HepG2 (cell line): ENCODE data around the gene DPYD. TPM values are rescaled to one million over a fixed set of nuclear protein-coding genes. Genes with fewer than 3 reads are reported as not detected.

ENCODE experiments used
- ATAC-seq: fragments of 200-7000 bp; cut with Tn5 transposase; 3 replicates; pipeline ENCODE4 v1.9.1; 2020; ENCODE audit warnings: mild to moderate bottlenecking, moderate library complexity
- BruUV-seq: library from RNA; stranded (reverse); fragments of 400-500 nt; replicated peaks from 2 replicates; lab custom pipeline; 2021; lab: Mats Ljungman, UMichigan
- CTCF ChIA-PET: fragments of 300-600 bp; formaldehyde crosslinking; extraction: SDS; loops from one replicate; lab custom pipeline; 2021; ENCODE audit warnings: low total read pairs, inconsistent platforms, low intra/inter-chr PET ratio; lab: Yijun Ruan, JAX
- POLR2A ChIA-PET: fragments of 350-600 bp; sonication (Branson Sonifier 250); formaldehyde crosslinking; loops from one replicate; lab custom pipeline; 2020; ENCODE audit warnings: antibody characterized with exemption, inconsistent platforms; lab: Yijun Ruan, JAX
- DNase-seq: peaks from one replicate; pipeline ENCODE4 v3.0.0-alpha.2; 2015; ENCODE audit warnings: low spot score
- FAIRE-seq: peaks from 3 replicates; lab custom pipeline; 2011; peaks lifted over from hg19 to GRCh38; lab: Jason Lieb, UNC
- H2AFZ ChIP-seq: one replicate; pipeline ENCODE4 v1.6.1; 2011; ENCODE audit warnings: low read length, inconsistent platforms
- H3K27ac ChIP-seq: fragments of 300-600 bp; 3 replicates; pipeline ENCODE4 v1.8.0; 2011; ENCODE audit warnings: mixed run types, mild to moderate bottlenecking, mixed read lengths, low read length, inconsistent platforms; ENCODE audit not compliant: insufficient read depth; ENCODE audit errors: extremely low read length
- H3K27me3 ChIP-seq, 2 experiments: fragments of 200-600 bp in 1 of 2; 2 replicates in 1 of 2; 3 replicates in 1 of 2; pipeline versions ENCODE4 v1.6.0 to v1.8.0; 2011; ENCODE audit warnings: low read length in 2 of 2, mild to moderate bottlenecking in 2 of 2, moderate library complexity in 2 of 2, inconsistent platforms in 1 of 2; ENCODE audit not compliant: insufficient read depth in 2 of 2, control insufficient read depth in 1 of 2
- H3K36me3 ChIP-seq, 2 experiments: fragments of 200-600 bp in 1 of 2; replicated peaks in 1 of 2; 2 replicates in 1 of 2; 3 replicates in 1 of 2; pipeline versions ENCODE4 v1.5.1 to v1.8.0; 2011; ENCODE audit warnings: low read length in 2 of 2, inconsistent platforms in 1 of 2; ENCODE audit not compliant: insufficient read depth in 2 of 2, control insufficient read depth in 1 of 2
- H3K4me1 ChIP-seq: 2 replicates; pipeline ENCODE4 v1.5.1; 2012; ENCODE audit warnings: low read length, inconsistent platforms; ENCODE audit not compliant: insufficient read depth
- H3K4me2 ChIP-seq: 2 replicates; pipeline ENCODE4 v1.6.0; 2011; ENCODE audit warnings: low read depth, low read length, inconsistent platforms
- H3K4me3 ChIP-seq, 3 experiments: fragments of 200-600 bp in 1 of 3; sonication (generic), shearing (Covaris generic) in 1 of 3; replicated peaks in 1 of 3; 2 replicates each; pipeline ENCODE4 v1.5.1; 2011 to 2016; ENCODE audit warnings: low read length in 3 of 3, inconsistent platforms in 2 of 3, low read depth in 2 of 3, mild to moderate bottlenecking in 2 of 3, control low read depth in 1 of 3, mixed read lengths in 1 of 3; ENCODE audit not compliant: insufficient read depth in 1 of 3
- H3K79me2 ChIP-seq: one replicate; pipeline ENCODE4 v1.6.1; 2011; ENCODE audit warnings: low read length, inconsistent platforms; ENCODE audit not compliant: insufficient read depth
- H3K9ac ChIP-seq: 2 replicates; pipeline ENCODE4 v1.6.0; 2011; ENCODE audit warnings: mild to moderate bottlenecking, low read depth, low read length, inconsistent platforms; ENCODE audit not compliant: insufficient read depth
- H3K9me3 ChIP-seq: 2 replicates; pipeline ENCODE4 v1.5.1; 2012; ENCODE audit warnings: mild to moderate bottlenecking, low read length
- H4K20me1 ChIP-seq: 2 replicates; pipeline ENCODE4 v1.6.0; 2011; ENCODE audit warnings: inconsistent platforms, mild to moderate bottlenecking, low read length, moderate library complexity; ENCODE audit not compliant: insufficient read depth
- CSRNP2 ChIP-seq: sonication (generic); formaldehyde crosslinking; conservative IDR thresholded peaks from 2 replicates; pipeline ENCODE4 v1.8.0; 2022; ENCODE audit warnings: low read depth, missing genetic modification reagents
- HDAC6 ChIP-seq: fragments of 200-600 bp; sonication (generic); IDR thresholded peaks from 2 replicates; pipeline ENCODE4 v1.7.0; 2017; ENCODE audit warnings: mild to moderate bottlenecking, antibody characterized with exemption, low read length, low read depth
- PLSCR1 ChIP-seq: sonication (generic); formaldehyde crosslinking; IDR thresholded peaks from 2 replicates; pipeline ENCODE4 v1.5.0; 2020; ENCODE audit warnings: missing genetic modification reagents, mild to moderate bottlenecking, borderline replicate concordance
- RBFOX2 ChIP-seq: fragments of 200-400 bp; formaldehyde crosslinking; IDR thresholded peaks from 2 replicates; pipeline ENCODE4 v1.6.1; 2017; ENCODE audit warnings: low read depth, mild to moderate bottlenecking, low read length
- RELA ChIP-seq: sonication (generic); formaldehyde crosslinking; IDR thresholded peaks from 2 replicates; pipeline ENCODE4 v1.4.0; 2020; ENCODE audit warnings: missing genetic modification reagents
- SALL2 ChIP-seq: sonication (generic); formaldehyde crosslinking; IDR thresholded peaks from 2 replicates; pipeline ENCODE4 v1.8.1; 2023; ENCODE audit warnings: mild to moderate bottlenecking, missing genetic modification reagents, inconsistent platforms
- SP140L ChIP-seq: sonication (generic); formaldehyde crosslinking; IDR thresholded peaks from 2 replicates; pipeline ENCODE4 v1.4.0; 2020; ENCODE audit warnings: missing genetic modification reagents, borderline replicate concordance
- TFE3 ChIP-seq: IDR thresholded peaks from 2 replicates; pipeline ENCODE4 v1.6.1; 2016
- ZNF143 ChIP-seq: sonication (generic); formaldehyde crosslinking; IDR thresholded peaks from 2 replicates; pipeline ENCODE4 v1.4.0; 2020; ENCODE audit warnings: missing genetic modification reagents
- ZNF20 ChIP-seq: sonication (generic); formaldehyde crosslinking; IDR thresholded peaks from 2 replicates; pipeline ENCODE4 v1.4.0; 2020; ENCODE audit warnings: mild to moderate bottlenecking, moderate library complexity, missing genetic modification reagents
- ZNF747 ChIP-seq: sonication (generic); formaldehyde crosslinking; IDR thresholded peaks from 2 replicates; pipeline ENCODE4 v1.8.1; 2023; ENCODE audit warnings: missing genetic modification reagents, mild to moderate bottlenecking, borderline replicate concordance
- ZNF781 ChIP-seq: sonication (generic); formaldehyde crosslinking; IDR thresholded peaks from 2 replicates; pipeline ENCODE4 v1.5.1; 2020; ENCODE audit warnings: borderline replicate concordance, mild to moderate bottlenecking, missing genetic modification reagents; ENCODE audit errors: not compliant biosample characterization
- ZNF879 ChIP-seq: sonication (generic); formaldehyde crosslinking; IDR thresholded peaks from 2 replicates; pipeline ENCODE4 v1.8.1; 2023; ENCODE audit warnings: missing genetic modification reagents
- WGBS: methylation state at CpG from one replicate; pipeline ENCODE4 v1.1.6; 2017; ENCODE audit warnings: low lambda C conversion rate; 5-methylcytosine and 5-hydroxymethylcytosine counted together
- in situ Hi-C: cut with HindIII; loops from 2 replicates; pipeline ENCODE4 v1.10.0; 2017; ENCODE audit warnings: low pct_unique_long_range_greater_than_20kb; ENCODE audit not compliant: extremely low pct_ligation_motif_present
- intact Hi-C: fragments of 100-400 bp; cut with micrococcal nuclease; formaldehyde crosslinking; loops from one replicate; pipeline ENCODE4 v1.10.0; 2022; ENCODE audit not compliant: unreplicated experiment
- polyA plus RNA-seq, 8 experiments: library from polyadenylated mRNA; depleted of rRNA in 3 of 8; stranded (reverse) in 7 of 8; unstranded in 1 of 8; fragments of >200 nt; fragmentation: Illumina TruSeq in 4 of 8; extraction: Trizol in 4 of 8; gene quantifications; 2 replicates each; pipeline versions ENCODE4 v1.2.1 to v1.2.3, GENCODE V29; 2011 to 2016; ENCODE audit warnings: low read depth in 4 of 8, missing spikeins in 1 of 8, mixed read lengths in 1 of 8; ENCODE audit not compliant: insufficient read depth in 1 of 8
- total RNA-seq, 5 experiments: library from RNA; depleted of rRNA; stranded (reverse); fragments of >200 nt; fragmentation: Illumina TruSeq; extraction: Trizol; gene quantifications; 2 replicates each; pipeline ENCODE4 v1.2.3, GENCODE V29; 2016; ENCODE audit warnings: low read depth in 1 of 5
- TF ChIP-seq, protein P1 (sequence below): sonication (generic); formaldehyde crosslinking; IDR thresholded peaks from 2 replicates; pipeline ENCODE4 v1.4.0; 2020; ENCODE audit warnings: missing genetic modification reagents, low read depth, mild to moderate bottlenecking, borderline replicate concordance

Gene DPYD
- total and polyA plus RNA-seq, 2 of the 13 experiments (the other 11 are each of a cell fraction or from before 2014, with no cell fraction given): 1.3 to 3.4 TPM

DNA sequence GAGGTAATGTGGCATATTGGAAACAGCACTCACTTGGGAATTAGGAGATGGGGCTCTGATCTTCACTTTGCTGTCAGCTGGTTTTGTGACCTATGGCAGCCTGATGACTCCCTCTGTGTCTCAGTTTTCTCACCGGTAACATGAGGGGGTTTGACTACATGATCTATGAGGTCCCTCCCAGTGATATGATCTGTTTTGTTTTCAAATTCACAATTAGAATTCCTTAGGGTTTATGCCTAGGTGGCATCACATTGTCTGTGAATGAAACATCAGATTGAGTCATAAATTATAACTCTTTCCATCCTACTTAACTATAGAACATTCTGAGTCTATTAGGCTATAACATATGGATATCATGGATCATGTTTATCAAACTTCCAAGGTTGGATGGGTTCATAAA lies 812.7 kb downstream of the DPYD start:
- FAIRE-seq: no peak

More for the DNA sequence above, 812.7 kb downstream of the DPYD start:
- no peak overlapping the region for H3K9ac ChIP-seq
- no peak overlapping the region for H3K27ac ChIP-seq
- WGBS: 15% methylated on average over 1 of the region's 1 CpG
- H3K27me3 ChIP-seq: no peaks in the 10 kb centered on the region
- H3K9me3 ChIP-seq: no peaks in the 10 kb centered on the region; the same call in 1 of the 2 replicates
- CTCF ChIA-PET: no interaction called here
- TF ChIP-seq TFE3 (CRISPR knock-in tag): no peak
- TF ChIP-seq ZNF879 (CRISPR knock-in tag): no peak
- TF ChIP-seq ZNF781: no peak
- TF ChIP-seq, protein P1, sequence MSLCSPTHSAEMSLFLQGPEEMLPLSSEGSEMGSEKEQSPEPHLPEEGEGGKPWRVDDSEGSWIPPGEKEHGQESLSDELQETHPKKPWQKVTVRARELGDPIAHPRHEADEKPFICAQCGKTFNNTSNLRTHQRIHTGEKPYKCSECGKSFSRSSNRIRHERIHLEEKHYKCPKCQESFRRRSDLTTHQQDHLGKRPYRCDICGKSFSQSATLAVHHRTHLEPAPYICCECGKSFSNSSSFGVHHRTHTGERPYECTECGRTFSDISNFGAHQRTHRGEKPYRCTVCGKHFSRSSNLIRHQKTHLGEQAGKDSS (CRISPR knock-in tag): no peak
- no peak for TF ChIP-seq ZNF20 (CRISPR knock-in tag)
- TF ChIP-seq RBFOX2: no peak
- TF ChIP-seq PLSCR1 (CRISPR knock-in tag): no peak
- no peak for TF ChIP-seq SALL2
- no peak for TF ChIP-seq HDAC6
- TF ChIP-seq ZNF747 (CRISPR knock-in tag): no peak
- no peak for TF ChIP-seq ZNF143 (CRISPR knock-in tag)
- no peak for TF ChIP-seq CSRNP2 (CRISPR knock-in tag)
- no peak for TF ChIP-seq RELA
- TF ChIP-seq SP140L (CRISPR knock-in tag): no peak
- no peaks in the 10 kb centered on the region for H3K79me2 ChIP-seq
- intact Hi-C loops (no loop called here), in situ Hi-C loops (no loop called here)
- H3K4me2 ChIP-seq: no peak overlapping the region
- H2AFZ ChIP-seq: no peak overlapping the region
- BruUV-seq: no TSS peak
- DNase-seq (no peak), ATAC-seq (no peak)
- H3K36me3 ChIP-seq: no peaks in the 10 kb centered on the region
- H3K4me1 ChIP-seq: no peaks in the 10 kb centered on the region
- no peaks in the 10 kb centered on the region for H4K20me1 ChIP-seq
- POLR2A ChIA-PET: no interaction called here
- no peak overlapping the region for H3K4me3 ChIP-seq
